Activated CD4-positive, alpha-beta T cell treated with anti-CD3 and anti-CD28 coated beads, Interleukin-2, Interleukin-6, amounts not matched to agents 100 ng/mL and 50 ng/mL, durations not matched to agents 16 hours and 8 hours (primary cell): ENCODE results near the gene SYT15.
"Not testable (repeated sequence)": the region's sequence is repeated elsewhere in the genome, so short reads cannot be mapped to it uniquely, and the experiment has no call there.

Experiments
- DNase-seq: peaks from one replicate; pipeline ENCODE4 v3.0.0-alpha.2; 2020

Gene SYT15

DNA sequence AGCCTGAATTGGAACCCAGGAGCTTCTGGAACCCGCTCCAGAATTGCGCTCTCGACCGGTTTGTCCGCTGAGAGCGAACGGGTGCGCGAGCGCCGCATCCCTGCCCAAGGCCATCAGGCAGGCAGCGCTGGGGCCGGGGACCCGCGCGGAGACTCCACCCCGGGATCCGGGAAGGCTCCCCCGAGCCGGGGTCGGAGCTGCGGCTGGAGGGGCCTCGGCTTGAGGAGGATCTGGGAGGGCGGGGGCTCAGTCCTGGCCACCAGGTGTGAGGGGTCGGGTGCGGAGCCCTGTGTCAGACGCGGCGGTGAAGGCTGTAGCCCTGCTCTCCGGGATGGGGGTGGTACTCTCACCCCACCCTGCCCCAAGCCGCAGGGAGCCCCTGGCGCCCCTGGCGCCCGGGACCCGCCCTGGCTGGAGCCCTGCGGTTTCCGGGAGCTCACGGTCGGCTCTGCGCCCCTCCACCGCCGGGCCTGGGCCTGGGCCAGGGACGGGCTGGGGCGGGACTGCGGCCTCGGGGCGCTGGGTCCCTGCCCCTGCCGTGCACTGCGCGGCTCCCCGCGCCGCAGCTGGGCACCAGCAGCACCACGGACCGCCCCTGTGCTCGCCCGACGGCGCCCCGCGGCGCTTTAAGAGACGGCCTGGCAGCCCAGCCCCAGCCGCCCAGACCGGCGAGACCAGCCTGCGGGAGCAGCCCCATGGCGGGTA lies at the start of gene SYT15:
TSS of gene SYT15 (plus strand) at position 655 of the 705 bp plus-strand sequence. CDS start at position 696, 41 bp downstream.
- DNase-seq, result not testable (repeated sequence)

DNA sequence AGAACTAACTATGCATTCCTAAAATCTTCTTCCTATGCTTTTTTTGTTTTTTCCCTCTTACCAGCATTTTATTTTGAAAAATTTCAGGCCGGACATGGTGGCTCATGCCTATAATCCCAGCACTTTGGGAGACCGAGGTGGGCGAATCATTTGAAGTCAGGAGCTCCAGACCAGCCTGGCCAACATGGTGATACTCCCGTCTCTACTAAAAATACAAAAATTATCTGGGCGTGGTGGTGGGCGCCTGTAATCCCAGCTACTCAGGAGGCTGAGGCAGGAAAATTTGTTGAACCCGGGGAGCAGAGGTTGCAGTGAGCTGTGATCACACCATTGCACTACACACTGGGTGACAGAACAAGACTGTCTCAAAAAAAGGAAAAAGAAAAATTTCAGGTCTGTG lies 49.2 kb upstream of the SYT15 start:
- DNase-seq, result not testable (repeated sequence)

DNA sequence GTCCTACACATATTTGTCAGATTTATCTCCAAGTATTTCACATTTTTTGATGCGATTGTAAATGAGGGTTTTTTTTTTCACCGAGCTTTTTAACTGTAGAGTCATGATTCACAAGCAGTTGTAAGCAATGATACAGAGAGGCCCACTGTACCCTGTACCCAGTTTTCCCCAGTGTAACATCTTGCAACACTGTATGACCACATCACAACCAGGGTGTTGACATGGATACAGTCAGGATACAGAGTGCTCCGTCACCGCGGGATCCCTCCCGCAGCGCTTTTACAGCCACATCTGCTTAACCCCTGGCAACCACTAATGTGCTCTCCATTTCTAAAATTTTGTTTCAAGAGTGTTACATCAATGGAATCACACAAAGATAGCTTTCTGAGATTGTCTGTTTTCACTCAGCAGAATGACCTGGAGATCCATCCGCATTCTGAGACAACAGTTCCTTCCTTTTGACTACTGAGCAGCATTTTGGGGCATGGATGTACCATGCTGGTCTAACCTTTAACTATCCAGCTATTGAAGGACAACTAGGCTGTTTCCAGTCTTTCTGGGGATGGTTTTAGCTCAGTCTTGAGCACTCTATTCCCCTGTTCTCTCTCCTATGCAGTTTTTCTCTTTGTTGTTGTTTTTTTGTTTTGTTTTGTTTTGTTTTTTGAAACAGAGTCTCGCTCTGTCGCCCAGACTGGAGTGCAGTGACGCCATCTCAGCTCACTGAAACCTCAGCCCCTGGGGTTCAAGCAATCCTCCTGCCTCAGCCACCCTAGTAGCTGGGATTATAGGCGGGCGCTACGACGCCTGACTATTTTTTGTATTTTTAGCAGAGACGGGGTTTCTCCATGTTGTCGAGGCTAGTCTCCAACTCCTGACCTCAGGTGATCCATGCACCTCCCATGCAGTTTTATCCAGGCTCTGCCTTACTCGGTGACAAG lies 48.4 kb upstream of the SYT15 start:
- no peak for DNase-seq

DNA sequence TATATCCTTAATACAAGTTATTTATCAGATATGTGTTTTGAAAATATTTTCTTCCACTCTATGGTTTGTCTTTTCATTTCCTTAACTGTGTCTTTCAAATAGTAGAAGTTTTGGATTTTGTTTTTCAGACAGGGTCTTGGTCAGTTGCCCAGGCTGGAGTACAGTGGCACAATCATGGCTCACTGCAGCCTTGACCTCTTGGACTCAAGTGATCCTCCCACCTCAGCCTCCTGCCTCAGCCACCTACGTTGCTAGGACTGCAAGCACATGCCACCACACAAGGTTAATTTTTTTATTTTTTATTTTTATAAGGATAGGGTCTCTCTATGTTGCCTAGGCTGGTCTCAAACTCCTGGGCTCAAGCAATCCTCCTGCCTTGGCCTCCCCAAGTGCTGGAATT lies 46.7 kb upstream of the SYT15 start:
- not testable (repeated sequence) for DNase-seq

DNA sequence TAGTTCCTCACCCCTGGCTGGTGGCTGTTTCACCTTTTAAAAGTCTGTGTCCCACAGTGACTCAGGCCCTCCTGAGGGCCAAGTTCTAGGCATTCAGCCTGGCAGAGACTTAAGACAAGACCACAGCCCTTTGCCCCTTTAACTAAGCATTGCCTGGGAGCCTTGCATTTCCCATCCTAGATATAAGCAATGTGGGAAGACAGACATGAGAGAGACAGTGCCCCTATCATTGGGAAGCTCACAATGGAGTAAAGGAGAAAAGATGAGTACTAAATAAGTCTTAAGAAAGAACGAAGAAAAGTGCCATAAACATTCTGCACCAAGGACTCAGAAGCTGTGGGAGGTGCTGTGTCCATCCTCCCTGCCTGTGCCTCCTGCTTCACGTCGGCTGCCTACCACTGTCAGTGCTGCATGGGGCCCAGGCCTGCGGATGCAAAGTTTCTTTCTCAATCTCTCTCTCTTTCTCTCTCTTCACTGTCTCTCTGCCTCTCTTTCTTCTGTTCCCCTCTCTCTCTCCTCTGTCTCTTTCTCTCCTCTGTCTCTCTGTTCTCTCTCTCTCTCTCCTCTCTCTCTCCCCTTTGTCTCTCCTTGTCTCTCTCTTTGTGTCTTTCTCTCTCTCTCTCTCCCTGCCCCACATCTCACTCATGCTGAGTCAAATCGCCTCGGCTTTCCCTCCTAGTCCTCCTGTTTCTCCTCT lies 44.0 kb upstream of the SYT15 start:
- no peak for DNase-seq

DNA sequence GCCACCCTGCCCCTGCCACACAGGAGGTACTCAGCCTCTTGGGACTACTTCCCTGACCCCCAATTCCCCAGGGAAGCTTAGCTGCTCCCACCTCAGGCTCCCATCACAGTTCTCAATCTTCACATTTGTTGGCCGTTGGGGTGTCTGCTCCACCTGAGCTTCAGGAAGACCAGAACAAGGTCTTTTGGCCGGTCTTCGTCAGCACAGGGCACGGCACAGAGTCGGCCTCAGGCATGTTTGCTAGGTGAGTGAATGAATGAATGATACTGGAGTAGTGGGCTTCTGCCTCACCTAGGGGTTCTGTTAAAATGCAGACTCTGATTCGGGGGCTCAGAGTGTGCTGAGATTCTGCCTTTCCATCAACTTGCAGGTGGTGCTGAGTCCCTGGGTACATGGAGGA lies 42.8 kb upstream of the SYT15 start:
- DNase-seq, result no peak

DNA sequence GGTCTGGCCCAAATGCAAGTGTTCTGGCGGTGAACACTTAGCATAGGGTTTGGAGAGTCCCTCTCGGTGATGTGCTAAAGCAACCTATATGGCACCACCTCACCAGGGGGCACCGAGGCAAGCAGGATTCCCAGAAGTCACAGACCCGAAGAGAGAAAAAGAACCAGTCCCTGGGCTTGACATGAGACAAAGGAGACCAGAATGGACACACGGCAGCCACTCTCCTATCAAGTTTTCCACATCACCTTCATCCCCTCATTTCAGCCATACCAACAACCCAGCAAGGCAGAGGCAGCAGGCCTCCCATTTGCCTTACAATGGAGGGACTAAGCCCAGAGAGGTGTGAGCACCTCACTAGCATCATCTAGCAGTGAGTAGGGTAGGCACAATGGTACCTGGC lies 42.1 kb upstream of the SYT15 start:
- DNase-seq, result no peak

DNA sequence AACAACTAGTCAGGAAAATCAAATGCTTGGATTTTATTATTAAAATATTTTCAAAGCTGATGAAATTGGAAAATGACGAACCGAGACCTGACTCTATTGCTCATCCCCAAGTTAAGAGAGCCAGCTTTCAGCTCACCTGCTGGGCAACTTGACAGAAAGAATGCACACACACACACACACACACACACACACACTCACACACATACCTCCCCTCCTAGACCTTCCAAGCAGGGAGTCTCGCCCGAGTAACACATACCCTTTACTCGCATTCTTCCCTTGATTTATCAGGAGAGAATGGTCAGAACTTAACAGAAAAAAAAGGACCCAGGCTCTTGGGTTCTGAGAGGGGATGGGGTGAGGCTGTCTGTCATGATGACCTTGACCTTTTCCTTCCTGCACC lies 41.6 kb upstream of the SYT15 start:
- DNase-seq, result no peak

DNA sequence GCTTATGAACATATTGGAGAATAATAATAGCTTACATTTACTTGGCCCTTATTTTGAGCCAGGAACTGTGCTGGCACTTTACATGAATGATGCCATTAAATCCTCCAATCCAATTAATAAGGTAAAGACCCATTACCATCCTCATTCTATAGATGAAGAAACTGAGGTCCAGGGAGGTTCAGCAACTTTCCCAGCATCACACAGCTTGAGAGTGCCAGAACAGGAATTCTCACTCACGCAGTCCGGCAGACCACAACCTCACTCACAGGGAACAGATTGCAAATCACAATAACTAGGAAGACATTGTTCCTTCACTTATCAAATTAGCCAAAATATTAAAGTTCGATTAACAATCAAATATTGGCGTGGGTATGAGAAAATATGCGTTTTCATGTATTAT lies 40.8 kb upstream of the SYT15 start:
- DNase-seq, result no peak

DNA sequence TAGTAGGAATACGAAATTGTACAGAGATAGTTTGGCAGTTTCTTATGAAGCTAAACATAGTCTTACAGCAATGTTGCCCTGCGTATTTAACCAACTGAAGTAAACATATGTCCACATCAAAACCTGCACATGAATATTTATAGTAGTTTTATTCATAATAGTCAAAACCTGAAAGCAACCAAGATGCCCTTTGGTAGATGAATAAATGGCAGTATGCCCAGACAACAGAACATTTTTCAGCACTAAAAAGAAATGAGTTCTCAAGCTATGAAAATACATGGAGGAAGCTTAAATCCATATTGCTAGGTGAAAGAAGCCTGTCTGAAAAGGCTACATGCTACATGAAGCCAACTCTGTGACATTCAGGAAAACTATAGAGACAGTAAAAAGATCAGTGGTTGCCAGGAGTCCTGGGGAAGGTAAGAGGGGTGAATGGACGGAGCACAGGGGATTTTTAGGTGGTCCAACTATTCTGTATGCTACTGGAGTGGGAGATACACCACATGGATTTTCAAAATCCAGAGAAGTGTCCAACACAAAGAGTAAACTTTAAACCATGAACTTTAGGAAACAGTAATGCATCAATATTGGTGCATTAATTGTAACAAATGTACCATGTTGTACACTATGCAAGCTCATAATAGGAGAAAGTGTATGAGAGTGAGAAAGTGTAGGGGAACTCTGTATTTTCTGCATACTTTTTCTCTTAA lies 40.1 kb upstream of the SYT15 start:
- DNase-seq, result no peak

DNA sequence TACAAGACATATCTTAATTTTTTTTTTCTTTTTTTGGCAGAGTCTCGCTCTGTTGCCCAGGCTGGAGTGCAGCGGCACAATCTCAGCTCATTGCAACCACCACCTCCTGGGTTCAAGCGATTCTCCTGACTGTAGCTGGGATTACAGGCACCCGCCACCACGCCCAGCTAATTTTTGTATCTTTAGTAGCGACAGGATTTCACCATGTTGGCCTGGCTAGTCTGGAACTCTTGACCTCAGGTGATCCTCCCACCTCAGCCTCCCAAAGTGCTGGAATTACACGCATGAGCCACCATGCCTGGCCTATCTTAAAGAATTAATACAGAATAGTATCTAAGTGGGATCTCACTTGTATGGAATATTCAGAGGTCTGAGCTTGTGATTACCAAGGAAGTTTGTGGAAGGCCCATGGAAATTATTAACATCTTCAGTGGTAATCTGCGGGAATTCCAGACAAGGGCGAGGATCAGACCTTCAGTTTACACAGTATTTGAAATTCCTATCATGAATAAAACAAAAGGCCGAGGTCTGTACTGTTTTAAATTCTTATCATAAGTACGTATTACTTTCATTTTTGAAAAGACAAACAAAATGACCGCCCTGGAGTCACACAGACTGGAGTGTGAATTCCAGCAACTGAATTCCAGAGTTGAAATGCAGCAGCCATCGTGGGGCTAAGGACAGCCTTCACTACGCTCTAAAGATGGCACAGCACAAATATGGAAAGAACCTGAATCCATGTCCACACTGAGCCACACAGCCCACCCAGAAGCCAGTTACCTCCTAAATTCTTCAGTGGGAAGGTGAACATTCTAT lies 39.1 kb upstream of the SYT15 start:
- DNase-seq, result no peak

DNA sequence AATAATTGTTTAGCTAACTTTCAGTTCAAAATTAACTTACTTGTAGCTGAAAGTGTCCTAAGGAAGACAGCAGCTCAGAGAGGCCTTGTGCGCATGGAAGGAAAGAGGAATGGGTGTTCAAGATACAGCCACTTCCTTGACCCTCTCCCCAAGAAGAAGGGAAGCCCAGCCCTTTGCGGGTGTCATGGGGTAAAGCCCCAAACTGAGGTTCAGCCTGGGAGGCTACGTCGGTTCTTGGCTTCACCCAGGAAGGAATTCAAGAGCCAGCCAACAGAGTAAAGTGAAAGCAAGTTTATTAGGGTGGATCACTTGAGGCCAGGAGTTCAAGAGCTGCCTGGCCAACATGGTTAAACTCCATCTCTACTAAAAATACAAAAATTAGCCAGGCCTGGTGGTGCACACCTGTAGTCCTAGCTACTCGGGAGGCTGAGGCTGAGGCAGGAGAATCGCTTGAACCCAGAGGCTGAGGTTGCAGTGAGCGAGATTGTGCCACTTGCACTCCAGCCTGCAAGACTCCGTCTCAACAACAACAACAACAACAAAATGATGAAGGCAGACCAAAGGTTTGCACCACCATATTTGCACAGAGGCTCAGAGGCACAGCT lies 38.4 kb upstream of the SYT15 start:
- no peak for DNase-seq

DNA sequence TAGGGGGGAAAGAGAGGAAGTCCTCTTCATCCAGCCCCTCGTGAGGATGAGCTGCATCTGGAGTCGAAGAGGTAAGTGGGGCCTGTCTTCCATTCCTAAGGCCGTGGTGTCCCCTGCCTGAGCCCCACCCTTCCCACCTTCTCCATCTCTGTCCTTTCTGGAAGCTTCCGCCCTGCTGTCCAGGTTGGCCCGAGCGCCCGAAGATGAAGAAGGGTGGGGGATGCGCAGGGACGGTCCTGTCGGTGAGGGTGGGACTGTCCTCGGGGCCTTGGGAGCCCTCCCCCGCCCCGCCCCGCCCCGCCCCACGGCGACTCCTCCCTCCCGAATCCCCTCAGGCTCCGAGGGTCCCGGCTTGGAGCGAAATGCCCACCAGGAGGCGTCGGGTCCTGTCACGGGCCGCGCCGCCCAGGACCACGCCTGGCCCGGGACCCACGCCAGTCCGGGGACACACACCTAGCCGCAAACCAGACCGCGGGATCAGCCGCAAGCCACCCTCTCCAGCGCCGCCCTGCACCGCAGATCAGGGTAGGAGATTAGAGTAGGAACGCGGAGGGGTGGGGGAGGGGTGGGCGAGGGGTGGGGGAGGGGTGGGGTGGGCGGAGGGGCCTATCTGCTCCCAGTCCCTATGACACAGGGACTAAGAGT lies 37.8 kb upstream of the SYT15 start:
- DNase-seq, result no peak

DNA sequence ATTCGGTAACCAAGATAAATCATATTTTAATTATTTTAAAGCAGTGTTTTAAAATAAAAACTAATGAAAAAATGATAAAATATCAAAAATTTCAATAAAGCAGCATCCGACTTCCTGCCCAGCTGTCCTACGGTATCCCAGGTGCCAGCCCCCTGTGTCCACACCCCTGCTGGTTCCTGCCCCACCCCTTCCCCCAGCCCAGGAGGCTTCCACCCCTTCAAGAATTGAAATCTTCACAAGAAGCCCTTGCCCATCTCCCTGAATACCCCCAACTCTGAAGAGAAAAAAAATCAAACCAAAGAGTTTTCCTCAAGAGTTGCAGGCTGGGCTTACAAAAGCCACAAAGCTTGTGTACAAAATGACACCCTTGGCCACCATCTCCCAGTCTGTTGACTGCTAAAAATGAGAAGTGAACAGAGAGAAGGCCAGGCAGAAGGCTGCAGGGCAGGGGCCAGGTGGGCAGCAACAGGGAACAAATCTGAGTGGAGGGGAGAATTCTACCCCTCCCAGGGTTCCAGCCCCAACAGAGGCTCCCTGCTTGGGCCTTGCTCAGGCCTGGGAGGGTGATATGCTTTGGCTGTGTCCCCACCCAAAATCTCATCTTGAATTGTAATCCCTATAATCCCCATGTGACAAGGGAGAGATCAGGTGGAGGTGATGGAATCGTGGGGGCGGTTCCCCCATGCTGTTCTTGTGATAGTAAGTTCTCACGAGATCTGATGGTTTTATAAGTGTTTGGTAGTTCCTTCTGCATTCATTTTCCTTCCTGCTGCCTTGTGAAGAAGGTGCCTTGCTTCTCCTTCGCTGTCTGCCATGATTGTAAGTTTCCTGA lies 37.0 kb upstream of the SYT15 start:
- no peak for DNase-seq

DNA sequence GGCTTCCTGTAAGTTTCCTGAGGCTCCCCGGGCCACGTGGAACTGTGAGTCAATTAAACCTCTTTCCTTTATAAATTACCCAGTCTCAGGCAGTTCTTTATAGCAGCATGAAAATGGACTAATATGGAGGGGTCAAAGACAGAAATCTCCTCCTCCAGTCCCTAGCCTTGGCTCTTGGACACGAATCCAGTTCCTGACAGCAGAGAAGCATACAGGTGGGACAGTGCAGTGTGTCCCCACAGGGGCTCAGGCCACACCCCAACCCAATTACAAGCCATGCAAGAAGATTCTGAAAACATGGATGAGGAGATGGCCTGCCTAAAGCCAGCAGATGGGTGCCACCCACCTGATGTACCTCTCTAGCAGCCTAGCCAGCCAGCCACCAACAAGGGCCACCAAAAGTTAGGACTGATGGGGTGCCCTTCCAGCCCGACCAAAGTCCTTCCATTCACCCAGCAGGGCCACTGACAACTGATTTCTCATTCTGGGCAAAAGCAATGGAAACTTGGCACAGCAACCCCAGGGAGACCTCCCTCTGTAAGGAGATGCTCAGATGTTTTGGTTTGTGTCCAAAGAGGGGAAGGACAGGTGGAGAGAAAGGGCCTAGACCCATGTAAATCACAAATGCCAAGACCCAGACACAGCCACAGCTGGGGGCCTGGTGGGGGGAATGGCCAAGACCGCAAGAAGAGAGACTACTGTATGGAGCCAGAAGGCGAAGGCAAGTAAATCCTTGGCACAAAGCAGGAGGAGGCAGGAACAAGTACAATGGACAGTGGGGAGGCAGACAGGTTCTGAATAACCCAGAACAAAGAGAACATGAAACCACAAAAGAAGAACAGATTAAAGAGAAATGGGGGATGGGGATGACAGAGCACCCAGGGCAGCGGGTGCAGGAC lies 36.1 kb upstream of the SYT15 start:
- no peak for DNase-seq

DNA sequence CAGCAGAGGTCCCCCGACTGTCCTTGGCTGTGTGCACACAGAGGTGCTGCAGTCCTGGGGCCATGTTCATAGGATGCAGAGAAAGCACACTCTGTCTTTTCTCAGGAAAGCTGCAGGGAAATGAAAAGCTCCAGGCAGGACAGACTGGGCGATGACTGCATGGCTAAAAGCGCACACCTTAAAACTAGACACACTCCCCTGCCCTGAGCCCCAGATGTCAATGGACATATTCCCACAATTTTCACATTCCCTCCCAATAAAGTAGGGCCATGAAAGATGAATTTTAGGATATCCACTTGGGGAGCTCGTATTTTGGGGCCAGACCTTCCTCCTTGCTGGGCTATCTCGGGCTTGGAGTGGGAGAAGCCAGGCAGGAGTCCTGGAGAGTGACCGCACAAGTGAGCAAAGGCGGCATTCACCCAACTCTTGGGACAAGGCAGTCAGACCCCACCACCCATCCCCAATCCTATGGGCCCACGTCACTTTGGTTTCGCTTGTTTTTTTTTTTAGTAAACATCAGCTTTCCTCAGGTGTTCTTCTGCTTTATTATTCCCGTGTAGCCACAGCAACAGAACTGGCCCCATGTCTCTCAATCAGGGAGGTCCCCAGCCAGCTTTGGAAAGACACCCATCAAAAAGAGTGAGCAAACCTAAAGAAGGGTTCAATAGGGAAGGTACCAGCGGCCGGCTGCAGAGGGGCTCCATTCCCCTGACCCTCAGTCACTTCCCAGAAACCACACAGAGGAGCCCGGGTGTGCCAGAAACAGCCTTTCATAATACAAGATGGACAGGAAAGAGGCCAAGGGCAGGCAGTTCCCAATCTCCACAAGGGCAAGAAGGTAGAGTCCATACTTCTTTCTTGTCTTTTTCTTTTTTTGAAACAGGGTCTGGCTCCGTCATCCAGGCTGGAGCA lies 35.2 kb upstream of the SYT15 start:
- no peak for DNase-seq

DNA sequence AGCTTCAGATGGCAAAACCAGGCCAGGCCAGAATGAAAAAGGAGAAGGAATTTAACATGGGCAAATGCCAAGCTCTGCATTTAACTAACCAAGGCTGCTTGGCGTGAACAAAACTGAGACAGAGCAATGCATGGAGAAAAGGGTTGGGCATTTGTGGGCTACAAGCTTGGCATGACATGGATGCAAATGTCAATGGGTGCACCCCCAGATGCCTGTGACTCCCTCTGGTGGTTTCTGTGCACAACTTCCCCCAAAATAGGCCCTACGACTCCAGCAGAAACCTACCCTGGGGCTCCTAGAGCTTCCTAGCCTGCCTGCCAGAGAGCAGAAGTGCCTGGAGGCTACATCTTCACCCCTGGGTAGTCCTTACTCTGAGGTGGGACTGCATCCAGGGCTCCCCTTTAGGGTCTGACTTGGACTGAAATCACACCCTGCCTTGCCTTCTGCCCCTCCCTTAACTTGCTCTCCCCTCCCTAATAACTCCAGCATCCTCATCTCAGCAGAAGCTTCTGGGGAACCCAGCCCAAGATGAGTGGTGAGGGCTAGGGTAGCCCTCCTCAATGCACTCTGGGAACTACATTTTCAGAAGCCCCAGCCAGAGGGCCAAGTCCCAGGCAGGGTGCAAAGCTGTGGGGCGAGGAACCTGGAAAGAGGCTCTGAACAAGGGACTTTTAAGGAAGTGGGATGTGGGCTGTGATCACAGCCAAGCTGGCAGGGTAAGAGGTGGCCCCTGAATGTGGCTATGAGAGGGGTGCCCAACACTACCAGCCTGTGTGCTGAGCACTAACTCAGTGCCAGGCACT lies 33.7 kb upstream of the SYT15 start:
- peak; percentile 41 for DNase-seq
